HepG2 (cell line): ENCODE measurements around the gene ANAPC2. TPM values are rescaled to one million over a fixed set of nuclear protein-coding genes. Genes with fewer than 3 reads are reported as not detected.
A peak's percentile ranks its signal among the peaks of the same experiment; 100 is the strongest.

Experiments used
- ATAC-seq: fragments of 200-7000 bp; cut with Tn5 transposase; 3 replicates; pipeline ENCODE4 v1.9.1; 2020; ENCODE audit warnings: mild to moderate bottlenecking, moderate library complexity
- BruUV-seq: library from RNA; stranded (reverse); fragments of 400-500 nt; replicated peaks from 2 replicates; lab custom pipeline; 2021; lab: Mats Ljungman, UMichigan
- CTCF ChIA-PET: fragments of 300-600 bp; formaldehyde crosslinking; extraction: SDS; loops from one replicate; lab custom pipeline; 2021; ENCODE audit warnings: low total read pairs, inconsistent platforms, low intra/inter-chr PET ratio; lab: Yijun Ruan, JAX
- POLR2A ChIA-PET: fragments of 350-600 bp; sonication (Branson Sonifier 250); formaldehyde crosslinking; loops from one replicate; lab custom pipeline; 2020; ENCODE audit warnings: antibody characterized with exemption, inconsistent platforms; lab: Yijun Ruan, JAX
- DNase-seq: peaks from one replicate; pipeline ENCODE4 v3.0.0-alpha.2; 2015; ENCODE audit warnings: low spot score
- FAIRE-seq: peaks from 3 replicates; lab custom pipeline; 2011; peaks lifted over from hg19 to GRCh38; lab: Jason Lieb, UNC
- H2AFZ ChIP-seq: one replicate; pipeline ENCODE4 v1.6.1; 2011; ENCODE audit warnings: low read length, inconsistent platforms
- H3K27ac ChIP-seq: fragments of 300-600 bp; 3 replicates; pipeline ENCODE4 v1.8.0; 2011; ENCODE audit warnings: mixed run types, mild to moderate bottlenecking, mixed read lengths, low read length, inconsistent platforms; ENCODE audit not compliant: insufficient read depth; ENCODE audit errors: extremely low read length
- H3K27me3 ChIP-seq, 2 experiments: fragments of 200-600 bp in 1 of 2; 2 replicates in 1 of 2; 3 replicates in 1 of 2; pipeline versions ENCODE4 v1.6.0 to v1.8.0; 2011; ENCODE audit warnings: low read length in 2 of 2, mild to moderate bottlenecking in 2 of 2, moderate library complexity in 2 of 2, inconsistent platforms in 1 of 2; ENCODE audit not compliant: insufficient read depth in 2 of 2, control insufficient read depth in 1 of 2
- H3K36me3 ChIP-seq, 2 experiments: fragments of 200-600 bp in 1 of 2; replicated peaks in 1 of 2; 2 replicates in 1 of 2; 3 replicates in 1 of 2; pipeline versions ENCODE4 v1.5.1 to v1.8.0; 2011; ENCODE audit warnings: low read length in 2 of 2, inconsistent platforms in 1 of 2; ENCODE audit not compliant: insufficient read depth in 2 of 2, control insufficient read depth in 1 of 2
- H3K4me1 ChIP-seq: 2 replicates; pipeline ENCODE4 v1.5.1; 2012; ENCODE audit warnings: low read length, inconsistent platforms; ENCODE audit not compliant: insufficient read depth
- H3K4me2 ChIP-seq: 2 replicates; pipeline ENCODE4 v1.6.0; 2011; ENCODE audit warnings: low read depth, low read length, inconsistent platforms
- H3K4me3 ChIP-seq, 3 experiments: fragments of 200-600 bp in 1 of 3; sonication (generic), shearing (Covaris generic) in 1 of 3; replicated peaks in 1 of 3; 2 replicates each; pipeline ENCODE4 v1.5.1; 2011 to 2016; ENCODE audit warnings: low read length in 3 of 3, inconsistent platforms in 2 of 3, low read depth in 2 of 3, mild to moderate bottlenecking in 2 of 3, control low read depth in 1 of 3, mixed read lengths in 1 of 3; ENCODE audit not compliant: insufficient read depth in 1 of 3
- H3K79me2 ChIP-seq: one replicate; pipeline ENCODE4 v1.6.1; 2011; ENCODE audit warnings: low read length, inconsistent platforms; ENCODE audit not compliant: insufficient read depth
- H3K9ac ChIP-seq: 2 replicates; pipeline ENCODE4 v1.6.0; 2011; ENCODE audit warnings: mild to moderate bottlenecking, low read depth, low read length, inconsistent platforms; ENCODE audit not compliant: insufficient read depth
- H3K9me3 ChIP-seq: 2 replicates; pipeline ENCODE4 v1.5.1; 2012; ENCODE audit warnings: mild to moderate bottlenecking, low read length
- H4K20me1 ChIP-seq: 2 replicates; pipeline ENCODE4 v1.6.0; 2011; ENCODE audit warnings: inconsistent platforms, mild to moderate bottlenecking, low read length, moderate library complexity; ENCODE audit not compliant: insufficient read depth
- AGO2 ChIP-seq: fragments of 200-400 bp; formaldehyde crosslinking; optimal IDR thresholded peaks from 2 replicates; pipeline ENCODE3; 2017; ENCODE audit warnings: mild to moderate bottlenecking, low read depth, low read length, moderate library complexity
- DNMT1 ChIP-seq: sonication (generic); formaldehyde crosslinking; IDR thresholded peaks from 2 replicates; pipeline ENCODE4 v1.5.1; 2020; ENCODE audit warnings: mild to moderate bottlenecking, missing genetic modification reagents
- RFXANK ChIP-seq: IDR thresholded peaks from 2 replicates; pipeline ENCODE4 v1.6.1; 2016
- SPEN ChIP-seq: sonication (generic); formaldehyde crosslinking; IDR thresholded peaks from 2 replicates; pipeline ENCODE4 v1.5.1; 2020; ENCODE audit warnings: low read depth, mild to moderate bottlenecking, missing genetic modification reagents
- TFDP2 ChIP-seq: sonication (generic); formaldehyde crosslinking; IDR thresholded peaks from 2 replicates; pipeline ENCODE4 v1.4.0; 2020; ENCODE audit warnings: missing genetic modification reagents
- ZBTB37 ChIP-seq: sonication (generic); formaldehyde crosslinking; IDR thresholded peaks from 2 replicates; pipeline ENCODE4 v1.4.0; 2020; ENCODE audit warnings: mild to moderate bottlenecking, missing genetic modification reagents
- WGBS: methylation state at CpG from one replicate; pipeline ENCODE4 v1.1.6; 2017; ENCODE audit warnings: low lambda C conversion rate; 5-methylcytosine and 5-hydroxymethylcytosine counted together
- in situ Hi-C: cut with HindIII; loops from 2 replicates; pipeline ENCODE4 v1.10.0; 2017; ENCODE audit warnings: low pct_unique_long_range_greater_than_20kb; ENCODE audit not compliant: extremely low pct_ligation_motif_present
- intact Hi-C: fragments of 100-400 bp; cut with micrococcal nuclease; formaldehyde crosslinking; loops from one replicate; pipeline ENCODE4 v1.10.0; 2022; ENCODE audit not compliant: unreplicated experiment
- polyA plus RNA-seq, 8 experiments: library from polyadenylated mRNA; depleted of rRNA in 3 of 8; stranded (reverse) in 7 of 8; unstranded in 1 of 8; fragments of >200 nt; fragmentation: Illumina TruSeq in 4 of 8; extraction: Trizol in 4 of 8; gene quantifications; 2 replicates each; pipeline versions ENCODE4 v1.2.1 to v1.2.3, GENCODE V29; 2011 to 2016; ENCODE audit warnings: low read depth in 4 of 8, missing spikeins in 1 of 8, mixed read lengths in 1 of 8; ENCODE audit not compliant: insufficient read depth in 1 of 8
- total RNA-seq, 5 experiments: library from RNA; depleted of rRNA; stranded (reverse); fragments of >200 nt; fragmentation: Illumina TruSeq; extraction: Trizol; gene quantifications; 2 replicates each; pipeline ENCODE4 v1.2.3, GENCODE V29; 2016; ENCODE audit warnings: low read depth in 1 of 5

The ANAPC2 gene
- total and polyA plus RNA-seq, 2 of the 13 experiments (the other 11 are each of a cell fraction or from before 2014, with no cell fraction given), result 12.3 to 15.4 TPM

- in situ Hi-C loops, result no loop called here
- H3K79me2 ChIP-seq, result peaks cover 46% of the 10 kb centered on the region
These were observed 5.4 kb upstream of the ANAPC2 start for GRCh38 chr9:137193771-137194170.

More at GRCh38 chr9:137193771-137194170, 5.4 kb upstream of the ANAPC2 start:
- no peak overlapping the region for H2AFZ ChIP-seq
- DNase-seq (no peak), FAIRE-seq (no peak), ATAC-seq (no peak)
- no peak overlapping the region for H3K9ac ChIP-seq
- no peak overlapping the region for H3K27ac ChIP-seq
- H3K4me3 ChIP-seq, result no peak overlapping the region
- H3K27me3 ChIP-seq, result no peaks in the 10 kb centered on the region
- intact Hi-C loops, result no loop called here
- ChIA-PET CTCF (no interaction called here), POLR2A (interaction anchor here (1.9 kb wide), 1 partner anchor 29 kb away, joined by 6 read pairs; no protein-coding TSS in a partner anchor)
- no peaks in the 10 kb centered on the region for H3K9me3 ChIP-seq
- BruUV-seq, result no TSS peak
- no peak overlapping the region for H3K4me2 ChIP-seq
- no peak for TF ChIP-seq SPEN
- no peak for TF ChIP-seq TFDP2 (CRISPR knock-in tag)
- TF ChIP-seq DNMT1, result no peak
- peak; percentile 28 for TF ChIP-seq AGO2
- TF ChIP-seq RFXANK (CRISPR knock-in tag), result no peak
- TF ChIP-seq ZBTB37 (CRISPR knock-in tag), result no peak
- H4K20me1 ChIP-seq, result no peaks in the 10 kb centered on the region; the same call in 1 of the 2 replicates
- 100% methylated on average over 7 of the region's 14 CpGs for WGBS
- H3K4me1 ChIP-seq, result peaks cover 57% of the 10 kb centered on the region
- H3K36me3 ChIP-seq, result peaks cover 9 to 14% of the 10 kb centered on the region in 2 experiments; a peak in 3 of 5 replicates
